Activated CD8-positive, alpha-beta memory T cell treated with anti-CD3 and anti-CD28 coated beads, Interleukin-2, amount 50 U/mL, for 1 hour (primary cell): ENCODE results near the gene ACACB.

Experiments used
- DNase-seq: peaks from one replicate; pipeline ENCODE4 v3.0.0-alpha.2; 2020; ENCODE audit errors: extremely low read depth

ACACB gene

GRCh38 chr12:109277255-109277898 lies 161.0 kb downstream of the ACACB start:
- no peak for DNase-seq

- DNase-seq, result no peak
Observed at GRCh38 chr12:109277899-109278762, 161.7 kb downstream of the ACACB start.

- DNase-seq, result no peak
Observed at GRCh38 chr12:109278912-109279311, 162.5 kb downstream of the ACACB start.

- no peak for DNase-seq
Observed at GRCh38 chr12:109279525-109279924, 163.1 kb downstream of the ACACB start.

- no peak for DNase-seq
Observed at GRCh38 chr12:109281452-109281851, 165.1 kb downstream of the ACACB start.

GRCh38 chr12:109284392-109284791 lies 168.0 kb downstream of the ACACB start:
- DNase-seq, result no peak

- DNase-seq, result no peak
Observed at GRCh38 chr12:109286252-109286651, 169.9 kb downstream of the ACACB start.

- no peak for DNase-seq
Observed at GRCh38 chr12:109286652-109287051, 170.3 kb downstream of the ACACB start.

- DNase-seq, result no peak
Observed at GRCh38 chr12:109287181-109287580, 170.8 kb downstream of the ACACB start.

GRCh38 chr12:109287811-109288469 lies 171.6 kb downstream of the ACACB start:
- DNase-seq, result no peak

- no peak for DNase-seq
Observed at GRCh38 chr12:109288571-109288970, 172.2 kb downstream of the ACACB start.

GRCh38 chr12:109289004-109289403 lies 172.6 kb downstream of the ACACB start:
- DNase-seq, result no peak

GRCh38 chr12:109289551-109289950 lies 173.2 kb downstream of the ACACB start:
- DNase-seq, result no peak

- no peak for DNase-seq
Observed at GRCh38 chr12:109290061-109290460, 173.7 kb downstream of the ACACB start.

GRCh38 chr12:109291117-109291516 lies 174.7 kb downstream of the ACACB start:
- no peak for DNase-seq

GRCh38 chr12:109291521-109292341 lies 175.3 kb downstream of the ACACB start:
- no peak for DNase-seq

GRCh38 chr12:109292342-109292711 lies 175.9 kb downstream of the ACACB start:
- DNase-seq, result no peak

GRCh38 chr12:109293106-109293505 lies 176.7 kb downstream of the ACACB start:
- DNase-seq, result no peak

- no peak for DNase-seq
Observed at GRCh38 chr12:109294286-109294796, 178.0 kb downstream of the ACACB start.

- DNase-seq, result no peak
Observed at GRCh38 chr12:109295764-109296425, 179.5 kb downstream of the ACACB start.

- no peak for DNase-seq
Observed at GRCh38 chr12:109296431-109296830, 180.0 kb downstream of the ACACB start.
